NCI-H1417 treated with DMSO at 0.1 percent for 48 hours (cell line): ENCODE results near the gene BRME1.
"Not testable (repeated sequence)": the region's sequence is repeated elsewhere in the genome, so short reads cannot be mapped to it uniquely, and the experiment has no call there.

Experiments used
- DNase-seq: peaks from one replicate; lab custom pipeline; 2025; lab: John Stamatoyannopoulos, UW

The BRME1 gene

GRCh38 chr19:13865571-13866462, 40.1 kb downstream of the BRME1 start:
- DNase-seq, result no peak

- DNase-seq, result no peak
These were observed 41.0 kb downstream of the BRME1 start for GRCh38 chr19:13864667-13865570.

GRCh38 chr19:13864046-13864666, 41.8 kb downstream of the BRME1 start:
- DNase-seq, result no peak

GRCh38 chr19:13861714-13862531, 44.0 kb downstream of the BRME1 start:
- peak; percentile 33 for DNase-seq

GRCh38 chr19:13861392-13861713, 44.6 kb downstream of the BRME1 start:
- no peak for DNase-seq

DNA sequence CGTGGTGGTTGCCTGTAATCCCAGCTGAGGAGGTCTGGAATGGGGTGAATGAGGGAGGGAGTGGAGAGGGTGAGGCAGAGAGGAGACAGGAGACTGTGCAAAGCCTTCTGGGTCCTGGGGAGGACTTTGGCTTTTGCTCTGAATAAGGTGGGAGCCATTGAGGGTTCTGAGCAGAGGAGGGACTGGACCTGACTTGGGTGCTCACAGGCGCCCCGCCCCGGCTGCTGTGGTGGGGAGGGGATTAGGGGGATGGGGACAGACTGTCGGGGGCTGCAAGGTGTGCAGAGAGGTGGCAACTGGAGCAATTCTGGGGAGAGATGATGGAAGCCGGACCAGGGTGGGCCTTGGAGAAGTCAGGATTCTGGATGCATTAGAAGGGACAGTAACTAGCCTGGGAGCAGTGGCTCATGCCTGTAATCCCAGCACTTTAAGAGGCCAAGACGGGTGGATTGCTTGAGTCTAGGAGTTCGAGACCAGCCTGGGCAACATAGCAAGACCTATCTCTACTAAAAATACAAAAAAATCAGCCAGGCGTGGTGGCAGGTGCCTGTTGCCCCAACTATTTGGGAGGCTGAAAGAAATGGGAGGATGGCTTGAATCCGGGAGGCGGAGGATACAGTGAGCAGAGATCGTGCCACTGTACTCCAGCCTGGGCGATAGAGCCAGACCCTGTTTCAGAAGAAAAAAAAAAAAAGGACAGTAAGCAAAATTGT, 45.1 kb downstream of the BRME1 start:
- DNase-seq, result no peak

DNA sequence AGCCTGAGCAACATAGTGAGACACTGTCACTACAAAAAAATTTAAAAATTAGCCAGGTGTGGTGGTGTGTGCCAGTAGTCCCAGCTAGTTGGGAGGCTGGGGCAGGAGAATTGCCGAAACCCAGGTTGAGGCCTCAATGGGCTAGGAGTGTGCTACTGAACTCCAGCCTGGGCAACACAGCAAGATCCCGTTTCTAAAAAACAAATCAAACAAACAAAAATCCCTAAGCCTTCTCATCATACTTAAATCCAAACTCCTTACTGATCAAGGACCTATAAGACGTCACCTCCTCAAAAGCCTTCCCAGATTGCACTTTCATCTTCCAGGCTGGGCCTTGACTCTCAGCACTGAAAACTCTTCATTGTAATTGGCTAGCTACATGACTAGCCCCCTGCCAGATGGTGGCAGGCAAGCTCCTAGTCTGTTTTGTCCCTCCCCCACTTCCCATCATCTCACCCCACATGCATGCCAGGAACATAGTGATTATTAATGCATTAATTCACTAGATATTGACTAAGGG, 46.5 kb downstream of the BRME1 start:
- no peak for DNase-seq

DNA sequence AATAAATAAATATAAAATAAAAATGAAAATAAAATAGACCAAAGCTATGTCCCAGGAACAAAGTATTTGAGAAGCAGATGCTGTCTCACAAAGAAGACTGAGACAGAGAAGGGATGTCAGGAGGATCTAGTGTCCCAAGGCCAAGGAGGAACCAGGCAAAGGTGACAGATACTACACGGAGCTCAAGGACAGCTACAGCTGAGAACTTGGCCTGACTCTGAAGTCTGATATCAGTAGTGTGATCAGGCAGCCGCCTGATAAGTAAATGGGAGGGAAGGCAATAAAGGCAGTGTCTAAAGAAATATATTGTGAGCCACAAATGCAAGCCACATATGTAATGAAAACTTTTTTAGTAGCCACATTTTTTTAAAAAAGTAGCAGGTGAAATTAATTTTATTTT, 49.4 kb downstream of the BRME1 start:
- DNase-seq, result no peak

GRCh38 chr19:13852171-13852707, 53.7 kb downstream of the BRME1 start:
- DNase-seq, result not testable (repeated sequence)

DNA sequence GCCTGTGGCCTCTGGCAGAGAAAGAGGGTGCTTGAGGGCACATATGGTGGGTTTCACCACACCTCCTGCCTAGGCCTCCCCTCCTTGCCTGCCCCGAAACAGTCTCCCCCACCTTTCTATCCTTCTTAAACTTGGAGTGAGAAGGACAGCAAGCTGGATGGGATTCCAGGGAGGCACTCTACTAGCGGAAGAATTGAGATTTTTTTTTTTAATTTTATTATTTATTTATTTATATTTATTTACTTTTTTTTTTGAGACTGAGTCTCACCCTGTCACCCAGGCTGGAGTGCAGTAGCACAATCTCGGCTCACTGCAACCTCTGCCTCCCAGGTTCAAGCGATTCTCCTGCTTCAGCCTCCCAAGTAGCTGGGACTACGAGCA, 54.2 kb downstream of the BRME1 start:
- not testable (repeated sequence) for DNase-seq

- DNase-seq, result no peak
These were observed 54.8 kb downstream of the BRME1 start for GRCh38 chr19:13850910-13851733.

DNA sequence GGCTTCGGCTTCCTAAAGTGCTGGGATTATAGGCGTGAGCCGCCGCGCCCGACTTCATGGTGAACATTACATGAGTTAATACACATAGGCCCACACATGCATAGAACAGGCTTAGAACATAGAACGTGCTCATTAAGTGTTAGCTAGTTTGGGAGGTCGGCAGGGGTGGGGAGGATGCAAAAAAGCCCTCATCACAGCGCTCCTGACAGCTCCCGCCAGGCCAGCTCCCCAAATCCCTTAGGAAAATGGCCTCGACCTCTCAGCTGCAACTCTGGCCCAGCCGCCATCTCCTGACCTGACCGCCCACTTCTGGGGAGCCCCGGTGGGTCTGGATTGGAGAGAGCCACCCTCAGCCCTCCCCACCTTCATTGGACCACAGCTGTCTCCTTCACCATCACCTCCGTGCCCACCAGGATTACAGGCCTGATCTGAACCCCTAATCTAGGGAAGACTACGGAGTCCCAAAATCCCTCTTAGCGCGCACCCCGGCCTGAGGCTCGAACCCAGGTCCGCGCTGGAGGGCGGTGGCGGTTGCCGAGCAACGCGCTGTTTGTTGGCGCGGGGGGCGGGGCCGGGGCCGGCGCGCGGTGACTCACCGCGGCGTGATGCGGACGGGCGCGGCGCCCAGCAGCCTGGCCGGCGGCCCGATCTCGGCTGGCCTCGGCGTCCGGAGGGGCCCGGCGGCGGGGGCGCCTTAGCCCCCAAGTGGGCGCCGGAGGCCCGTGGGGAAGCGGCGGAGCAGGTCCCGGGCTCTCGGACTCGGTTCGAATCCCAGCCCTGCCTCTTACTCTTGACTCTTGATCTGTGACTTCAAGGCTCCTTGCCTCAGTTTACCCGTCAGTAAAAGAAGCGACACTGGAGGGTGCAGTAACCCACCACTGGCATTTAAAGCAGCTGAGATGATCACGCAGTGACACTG, 55.7 kb downstream of the BRME1 start:
- DNase-seq, result no peak

GRCh38 chr19:13848798-13849676, 56.9 kb downstream of the BRME1 start:
- DNase-seq, result no peak

GRCh38 chr19:13848340-13848677, 57.6 kb downstream of the BRME1 start:
- no peak for DNase-seq

DNA sequence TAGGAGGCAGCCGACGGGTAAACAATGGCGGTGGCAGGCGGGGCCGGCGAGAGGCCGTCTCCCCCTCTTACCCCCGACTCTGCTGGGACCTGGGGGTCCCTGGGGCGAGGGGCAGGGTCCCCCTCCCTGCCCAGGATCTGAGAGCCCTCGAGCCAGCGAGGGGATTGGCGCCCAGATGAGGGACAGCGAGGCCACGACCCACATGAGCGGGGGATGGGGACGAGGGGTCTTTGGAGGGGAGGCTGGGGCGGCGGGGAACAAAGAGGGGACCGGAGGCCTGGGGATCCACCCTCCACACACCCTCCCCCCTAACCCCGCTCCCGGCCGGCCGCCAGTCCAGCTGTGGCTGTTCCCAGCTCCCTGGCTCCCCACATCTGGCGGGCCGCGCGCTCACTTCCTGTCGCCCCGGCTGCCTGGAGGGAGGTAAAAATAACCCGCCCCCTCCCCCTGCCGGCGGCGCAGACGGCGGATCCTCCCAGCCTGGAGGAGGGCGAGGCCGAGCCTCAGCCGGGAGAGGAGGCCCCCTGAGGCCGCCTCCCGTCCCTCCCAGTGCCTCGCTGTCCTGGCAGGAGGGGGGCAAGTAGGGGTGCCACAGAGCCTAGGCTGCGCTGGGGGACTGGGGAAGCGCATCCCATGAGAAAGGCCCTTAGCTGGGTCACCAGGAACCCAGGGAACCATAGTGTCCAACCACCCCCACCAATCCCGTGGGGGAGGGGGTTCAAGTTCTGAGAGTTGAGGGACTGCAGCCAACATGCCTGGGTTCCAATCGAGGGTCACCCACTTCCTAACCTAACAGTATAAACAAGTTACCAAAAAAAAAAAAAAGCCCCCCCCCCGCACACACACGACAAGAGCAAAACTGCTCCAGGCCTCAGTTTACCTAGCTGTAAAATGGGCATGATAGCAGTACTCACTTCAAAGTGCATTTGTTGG, 58.2 kb downstream of the BRME1 start:
- DNase-seq, result peak; percentile 29

DNA sequence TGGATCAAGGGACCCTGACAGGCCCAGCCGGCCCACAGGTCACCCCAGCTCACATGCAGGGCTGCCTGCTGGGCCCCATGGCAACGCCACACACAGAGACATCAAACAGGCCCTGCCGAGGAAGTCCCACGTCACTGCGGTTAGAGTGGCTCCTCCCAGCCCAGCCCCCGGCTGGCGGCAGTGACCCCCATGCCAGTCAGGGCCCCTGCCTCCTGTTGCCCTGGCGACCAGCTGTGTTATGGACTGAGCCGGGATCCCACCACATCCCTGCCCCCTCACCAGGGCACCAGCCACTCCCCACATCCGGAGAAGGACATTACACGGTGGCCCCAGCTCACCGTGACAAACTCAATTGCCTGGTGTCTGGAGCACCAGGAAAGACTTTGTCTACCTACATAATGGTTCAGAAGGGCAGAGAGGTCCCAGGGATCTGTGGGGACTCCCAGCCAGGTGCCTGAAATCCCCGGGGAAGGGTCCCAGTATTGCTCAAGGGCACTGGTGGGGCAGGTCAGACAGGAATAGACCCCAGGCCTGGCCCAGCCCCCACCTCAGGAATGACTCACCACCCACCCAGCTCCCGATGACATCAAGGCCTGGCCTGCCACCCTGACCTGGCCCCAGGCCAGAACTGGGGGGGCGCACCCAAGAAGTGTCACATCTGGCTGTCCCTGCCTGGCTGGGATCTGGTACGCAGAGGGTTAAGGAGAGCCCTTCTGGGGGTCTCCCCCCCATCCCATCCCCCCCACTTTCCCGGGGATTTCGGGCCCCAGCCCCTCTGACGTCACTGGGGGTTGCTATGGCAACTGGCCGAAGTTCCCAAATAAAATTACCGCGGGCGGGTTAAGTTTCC, 59.1 kb downstream of the BRME1 start:
- peak; percentile 31 for DNase-seq
